Psoas muscle (tissue), 8 donors: ENCODE data around the gene HOXB5. TPM values are rescaled to one million over a fixed set of nuclear protein-coding genes. Genes with fewer than 3 reads are reported as not detected.

Experiments used
- ATAC-seq, 4 donors: fragments of 200-7000 bp; cut with Tn5 transposase; one replicate each; pipeline ENCODE4 v1.9.1; 2020; ENCODE audit warnings: moderate library complexity in 3 of 4, mild to moderate bottlenecking in 2 of 4
- DNase-seq, 2 donors: peaks; one replicate each; pipeline ENCODE4 v3.0.0-alpha.2; 2020
- H3K27ac ChIP-seq: fragments of 200-600 bp; one replicate; pipeline ENCODE4 v1.8.0; 2022
- H3K27me3 ChIP-seq, 3 donors: fragments of 200-600 bp in 1 of 3; one replicate each; pipeline versions ENCODE4 v1.6.1 to v1.8.0; 2013 to 2022; ENCODE audit warnings: low read length in 2 of 3, mild to moderate bottlenecking in 2 of 3, moderate library complexity in 1 of 3; ENCODE audit not compliant: insufficient read depth in 3 of 3
- H3K36me3 ChIP-seq, 2 donors: fragments of 200-600 bp in 1 of 2; one replicate each; pipeline versions ENCODE4 v1.6.1 to v1.8.0; 2013 to 2022; ENCODE audit warnings: low read depth in 1 of 2, mild to moderate bottlenecking in 1 of 2, moderate library complexity in 1 of 2; ENCODE audit not compliant: insufficient read depth in 1 of 2
- H3K4me1 ChIP-seq: fragments of 200-600 bp; one replicate; pipeline ENCODE4 v1.8.0; 2022
- H3K4me3 ChIP-seq: fragments of 200-600 bp; one replicate; pipeline ENCODE4 v1.8.0; 2022; ENCODE audit warnings: mild to moderate bottlenecking
- H3K9me3 ChIP-seq: fragments of 200-600 bp; one replicate; pipeline ENCODE4 v1.8.0; 2022
- CTCF ChIP-seq: fragments of 200-600 bp; IDR thresholded peaks from one replicate; pipeline ENCODE4 v1.8.0; 2022; ENCODE audit warnings: antibody characterized with exemption
- WGBS, 3 donors: extraction: QIAGEN DNeasy Blood & Tissue Kit; methylation state at CpG; one replicate each; pipeline versions ENCODE4 v1.1.6 to v1.1.7; 2013; 5-methylcytosine and 5-hydroxymethylcytosine counted together
- intact Hi-C, 2 donors: fragments of 100-400 bp; cut with DNase I; formaldehyde crosslinking; loops; one replicate each; pipeline versions ENCODE4 v1.11.0 to v1.14.2; 2022
- polyA plus RNA-seq, 3 donors: library from polyadenylated mRNA; stranded (reverse); fragments of 200-250 nt; gene quantifications; one replicate each; pipeline ENCODE4 v1.2.3, GENCODE V29; 2013
- total RNA-seq, 4 donors: library from RNA; stranded (reverse); fragmentation: NEBNext Ultra II Directional in 2 of 4; extraction: Animal tissue kit (Norgen Biotek cat#: 25700) in 2 of 4; gene quantifications; one replicate each; pipeline versions ENCODE4 v1.2.1 to v1.2.4, GENCODE V29; 2021 to 2023
- donor health status: healthy with polysubstance abuse.
- donor health status: DM: no; HTN: no; CAD: no; lungs with moderate emphysema.
- donor health status: Bipolar disorder and iron deficiency.
- donor health status: healthy.
- donor health status: DM: yes; HTN: yes; CAD: no.
- donor health status: DM: no; HTN: no; CAD: no.
- donor health status: DM: no; HTN: no; CAD: no.
- donor health status: DM: yes; HTN: yes; CAD: no.

HOXB5 gene
- total and polyA plus RNA-seq, 7 donors: 0.03 to 0.71 (median 0.20) TPM; not detected in 1

GRCh38 chr17:48558057-48558830 lies 35.3 kb downstream of the HOXB5 start:
- DNase-seq (no peak), ATAC-seq (no peak)
- no peak overlapping the region for H3K4me3 ChIP-seq
- WGBS, 3 donors: 84 to 91% (median 89%) methylated on average over 13 of the region's 13 CpGs
- H3K36me3 ChIP-seq: no peaks in the 10 kb centered on the region
- H3K9me3 ChIP-seq: no peaks in the 10 kb centered on the region
- peaks cover 0 to 6% (median 3%) of the 10 kb centered on the region in 3 donors for H3K27me3 ChIP-seq
- intact Hi-C loops: no loop called here
- TF ChIP-seq CTCF: no peak
- no peak overlapping the region for H3K27ac ChIP-seq
- H3K4me1 ChIP-seq: peaks cover 6% of the 10 kb centered on the region

- DNase-seq (no peak), ATAC-seq (no peak)
- no peak for TF ChIP-seq CTCF
- Histone ChIP-seq H3K27ac (peak overlapping the region; percentile 50), H3K4me3 (no peak overlapping the region), H3K27me3 (peaks cover 0 to 3% (median 0%) of the 10 kb centered on the region in 3 donors), H3K36me3 (no peaks in the 10 kb centered on the region), H3K9me3 (no peaks in the 10 kb centered on the region), H3K4me1 (peaks cover 6% of the 10 kb centered on the region)
- 73 to 76% (median 74%) methylated on average over 7 of the region's 7 CpGs for WGBS, 3 donors
- intact Hi-C loops: no loop called here
Observed at GRCh38 chr17:48556576-48557401, 36.8 kb downstream of the HOXB5 start.

- H3K9me3 ChIP-seq: no peaks in the 10 kb centered on the region
- DNase-seq (no peak), ATAC-seq (no peak)
- H3K27me3 ChIP-seq: peaks cover 0 to 3% (median 2%) of the 10 kb centered on the region in 3 donors
- intact Hi-C loops: no loop called here
- H3K4me1 ChIP-seq: peaks cover 6% of the 10 kb centered on the region
- H3K27ac ChIP-seq: no peak overlapping the region
- 88 to 93% (median 90%) methylated on average over 5 of the region's 5 CpGs for WGBS, 3 donors
- TF ChIP-seq CTCF: no peak
- no peaks in the 10 kb centered on the region for H3K36me3 ChIP-seq
- peak overlapping the region; percentile 64 for H3K4me3 ChIP-seq
Observed at GRCh38 chr17:48556229-48556575, 37.4 kb downstream of the HOXB5 start.

GRCh38 chr17:48555258-48556228 lies 38.0 kb downstream of the HOXB5 start:
- peak; percentile 60 to 81 (median 78) for ATAC-seq
- intact Hi-C loops: no loop called here
- Histone ChIP-seq H3K9me3 (no peaks in the 10 kb centered on the region), H3K27me3 (peaks cover 0 to 6% (median 2%) of the 10 kb centered on the region in 3 donors), H3K4me1 (peaks cover 6% of the 10 kb centered on the region), H3K36me3 (peaks cover 0 to 3% of the 10 kb centered on the region in 2 donors), H3K27ac (peak overlapping the region; percentile 73), H3K4me3 (peak overlapping the region; percentile 64)
- TF ChIP-seq CTCF: no peak
- WGBS, 3 donors: 21 to 26% (median 24%) methylated on average over 30 to 36 of the region's 36 CpGs
- DNase-seq: no peak
